ENCODE results near the gene OSBPL6. TPM values are rescaled to one million over a fixed set of nuclear protein-coding genes. Genes with fewer than 3 reads are reported as not detected.

The OSBPL6 gene
- 6.0 and 6.3 TPM in 2 replicates for total RNA-seq

DNA sequence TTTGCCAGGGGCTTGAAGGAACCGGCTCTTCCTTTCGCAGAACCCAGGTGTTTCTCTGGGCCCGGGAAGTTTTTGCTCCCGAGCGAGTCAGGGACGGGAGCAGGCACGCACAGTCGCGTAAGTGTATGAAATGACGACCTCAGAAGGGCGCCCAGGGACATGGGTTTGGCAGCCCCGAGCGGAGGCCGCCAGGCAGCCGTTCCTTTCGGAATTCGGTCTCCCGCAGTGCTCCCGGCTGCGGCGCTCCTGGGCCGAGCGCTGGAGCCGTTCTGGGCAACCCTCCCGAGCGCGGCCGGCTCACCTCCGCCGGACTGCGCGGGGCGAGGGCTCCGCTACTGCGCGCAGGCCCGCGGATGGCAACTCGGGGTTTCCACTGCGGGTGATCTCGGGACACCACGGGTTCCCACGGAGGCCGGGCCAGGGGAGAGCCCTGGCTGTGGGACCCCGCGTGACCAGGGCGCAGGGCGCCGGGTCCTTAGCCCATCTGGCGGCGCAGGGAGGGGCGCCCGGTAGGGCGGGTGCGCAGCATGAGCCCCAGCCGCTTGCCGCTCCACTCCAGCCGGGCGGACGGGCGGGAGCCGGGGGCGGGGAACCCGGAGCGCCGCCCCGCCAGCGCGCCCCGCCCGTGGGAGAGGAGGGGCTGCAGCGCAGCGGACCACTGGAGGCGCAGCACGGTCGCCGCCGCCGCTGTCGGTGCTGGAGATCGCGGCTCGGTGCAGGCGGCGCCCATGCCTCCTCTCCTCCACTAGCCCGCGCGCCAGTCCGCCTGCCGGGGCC lies at the start of gene OSBPL6:
OSBPL6 (plus strand) TSS at position 690 of the 777 bp plus-strand sequence. CDS start 111,673 bp downstream, outside the sequence.

DNA sequence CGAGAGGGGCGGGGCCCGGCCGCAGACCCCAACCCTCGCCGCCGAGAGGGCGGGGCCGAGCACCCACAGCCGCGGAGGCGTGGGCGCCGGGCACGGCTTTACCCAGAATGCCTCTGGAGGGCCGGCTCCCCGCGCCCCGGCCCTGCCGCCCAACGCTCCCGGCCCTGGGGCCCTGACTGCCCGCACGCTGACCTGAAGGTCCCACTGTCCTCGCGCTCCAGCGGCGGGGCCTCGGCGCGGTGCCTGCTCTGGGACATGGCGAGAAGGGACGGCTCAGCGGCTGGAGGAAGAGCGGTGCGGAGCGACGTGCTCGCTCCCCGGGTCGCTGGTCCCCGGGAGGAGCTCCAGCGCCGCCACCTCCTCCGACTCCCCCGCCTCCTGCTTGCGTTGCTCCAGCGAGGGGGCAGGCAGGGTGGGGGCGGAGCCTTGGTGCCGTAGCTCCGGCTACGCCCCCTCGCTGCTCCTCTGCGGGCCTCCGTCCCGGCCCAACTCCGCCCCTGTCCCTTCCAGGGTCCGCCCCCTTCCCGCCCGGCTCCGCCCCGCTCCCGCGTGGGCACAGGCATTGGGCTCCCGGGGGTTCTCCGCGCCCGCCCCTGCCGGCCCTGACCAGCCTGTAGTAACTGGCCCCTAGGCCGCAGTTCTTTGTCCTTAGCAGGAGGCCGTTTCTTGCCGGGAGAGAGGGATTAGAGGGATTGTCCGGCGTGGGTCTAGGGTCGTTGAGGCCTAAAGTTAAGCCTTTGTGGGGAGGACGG lies 256.6 kb downstream of the OSBPL6 start, which contains the start of the genes PJVK and PRKRA:
PJVK (plus strand) TSS at position 605 of the 752 bp plus-strand sequence. CDS start 2,032 bp downstream, outside the sequence.
PRKRA (minus strand) TSS at position 402 of the 752 bp plus-strand sequence; CDS start at position 257, 145 bp downstream.

Other genes with a start within 250 kb of the OSBPL6 start
- gene PDE11A, start 121.7 kb upstream of the OSBPL6 start, total RNA-seq, result 0.48 TPM in 1 of 2 replicates, not detected in the other
- gene RBM45, start 82.1 kb upstream of the OSBPL6 start, total RNA-seq, result 12.4 and 14.5 TPM in 2 replicates